Spleen (tissue), 11 donors: Measurements from ENCODE around the gene PTBP3. TPM values are rescaled to one million over a fixed set of nuclear protein-coding genes. Genes with fewer than 3 reads are reported as not detected.
"Not testable (repeated sequence)": the region's sequence is repeated elsewhere in the genome, so short reads cannot be mapped to it uniquely, and the experiment has no call there.

Experiments
- DNase-seq: peaks from one replicate; pipeline ENCODE4 v3.0.0-alpha.2; 2020
- H3K27ac ChIP-seq, 8 donors: fragments of 200-600 bp; sonication (generic) in 7 of 8; 1 replicate in 4 of 8; 2 replicates in 4 of 8; pipeline versions ENCODE4 v1.5.0 to v1.8.0; 2016 to 2021; ENCODE audit warnings: inconsistent platforms in 4 of 8, mild to moderate bottlenecking in 4 of 8, moderate library complexity in 1 of 8
- H3K27me3 ChIP-seq, 7 donors: fragments of 200-600 bp; sonication (generic) in 6 of 7; replicated peaks in 1 of 7; 1 replicate in 4 of 7; 2 replicates in 3 of 7; pipeline versions ENCODE4 v1.5.0 to v1.8.0; 2016 to 2021; ENCODE audit warnings: inconsistent platforms in 3 of 7, mild to moderate bottlenecking in 1 of 7
- H3K36me3 ChIP-seq, 6 donors: fragments of 200-600 bp; sonication (generic) in 5 of 6; 1 replicate in 4 of 6; 2 replicates in 2 of 6; pipeline versions ENCODE4 v1.5.0 to v1.8.0; 2016 to 2021; ENCODE audit warnings: inconsistent platforms in 2 of 6
- H3K4me1 ChIP-seq, 6 donors: fragments of 200-600 bp; sonication (generic) in 5 of 6; 1 replicate in 3 of 6; 2 replicates in 3 of 6; pipeline versions ENCODE4 v1.5.0 to v1.8.0; 2016 to 2021; ENCODE audit warnings: inconsistent platforms in 3 of 6
- H3K4me3 ChIP-seq, 8 donors: fragments of 200-600 bp; sonication (generic) in 7 of 8; 1 replicate in 4 of 8; 2 replicates in 4 of 8; pipeline versions ENCODE4 v1.5.0 to v1.8.0; 2016 to 2021; ENCODE audit warnings: inconsistent platforms in 4 of 8, mild to moderate bottlenecking in 4 of 8, moderate library complexity in 2 of 8
- H3K9me3 ChIP-seq, 8 donors: fragments of 200-600 bp; sonication (generic) in 7 of 8; 1 replicate in 4 of 8; 2 replicates in 4 of 8; pipeline versions ENCODE4 v1.5.0 to v1.8.0; 2016 to 2021; ENCODE audit warnings: inconsistent platforms in 4 of 8
- CTCF ChIP-seq, 11 experiments: fragments of 200-600 bp in 7 of 11; fragments of 450-650 bp in 4 of 11; sonication (generic) in 4 of 11; IDR thresholded peaks in 8 of 11; conservative IDR thresholded peaks in 3 of 11; 1 replicate in 7 of 11; 2 replicates in 4 of 11; pipeline versions ENCODE4 v1.4.0 to v1.8.0; 2016 to 2021; ENCODE audit warnings: antibody characterized with exemption in 11 of 11, inconsistent platforms in 4 of 11, mild to moderate bottlenecking in 1 of 11
- POLR2A ChIP-seq, 3 donors: fragments of 450-650 bp; IDR thresholded peaks; one replicate each; pipeline ENCODE4 v1.5.1; 2017; ENCODE audit warnings: antibody characterized with exemption in 3 of 3, mild to moderate bottlenecking in 1 of 3
- POLR2AphosphoS5 ChIP-seq, 3 donors: sonication (generic); formaldehyde crosslinking; IDR thresholded peaks; one replicate each; pipeline ENCODE4 v1.5.1; 2017; ENCODE audit warnings: antibody characterized with exemption in 3 of 3
- WGBS, 5 donors: extraction: QIAGEN DNeasy Blood & Tissue Kit in 3 of 5; methylation state at CpG; one replicate each; pipeline versions ENCODE4 v1.1.5 to v1.1.7; 2013 to 2018; 5-methylcytosine and 5-hydroxymethylcytosine counted together
- intact Hi-C: fragments of 100-400 bp; cut with DNase I; formaldehyde crosslinking; loops from one replicate; pipeline ENCODE4 v1.15.0; 2023; ENCODE audit warnings: low total_unique reads
- polyA plus RNA-seq, 3 donors: library from polyadenylated mRNA; stranded (reverse); fragments of 200-250 nt; gene quantifications; one replicate each; pipeline ENCODE4 v1.2.1, GENCODE V29; 2013
- total RNA-seq, 7 donors: library from RNA; depleted of rRNA in 3 of 7; stranded (reverse); fragments of >200 nt in 3 of 7; fragmentation: NEBNext Ultra II Directional in 4 of 7; extraction: Animal tissue kit (Norgen Biotek cat#: 25700) in 4 of 7; gene quantifications; one replicate each; pipeline versions ENCODE4 v1.1.0 to v1.2.1, GENCODE V29; 2016 to 2021
- donor health status: healthy with polysubstance abuse.
- donor health status: DM: no; HTN: no; CAD: no; lungs with moderate emphysema.
- donor health status: DM: no; HTN: no; CAD: no.
- donor health status: Bipolar disorder and iron deficiency.
- donor health status: healthy.
- donor health status: DM: no; HTN: no; CAD: no.
- donor health status: DM: yes; HTN: yes; CAD: no.

The PTBP3 gene
- total and polyA plus RNA-seq, 10 donors = 10.6 to 107 (median 85.6) TPM

GRCh38 chr9:112194969-112195431, 138.4 kb downstream of the PTBP3 start:
- 82 to 96% (median 89%) methylated on average over 4 of the region's 4 CpGs for WGBS, 5 donors
- no peaks in the 10 kb centered on the region for H3K9me3 ChIP-seq
- H3K36me3 ChIP-seq = no peaks in the 10 kb centered on the region
- TF ChIP-seq CTCF (IDR thresholded peaks at IDR 0.05 in 8 of 11, conservative IDR thresholded peaks at IDR 0.05 in 3 of 11) (no peak), POLR2A (IDR thresholded peaks at IDR 0.05) (no peak), POLR2AphosphoS5 (IDR thresholded peaks at IDR 0.05) (no peak)
- no peak overlapping the region for H3K4me3 ChIP-seq
- intact Hi-C loops = no loop called here
- no peaks in the 10 kb centered on the region for H3K27me3 ChIP-seq
- H3K4me1 ChIP-seq = no peaks in the 10 kb centered on the region
- H3K27ac ChIP-seq = no peak overlapping the region
- no peak for DNase-seq

DNA sequence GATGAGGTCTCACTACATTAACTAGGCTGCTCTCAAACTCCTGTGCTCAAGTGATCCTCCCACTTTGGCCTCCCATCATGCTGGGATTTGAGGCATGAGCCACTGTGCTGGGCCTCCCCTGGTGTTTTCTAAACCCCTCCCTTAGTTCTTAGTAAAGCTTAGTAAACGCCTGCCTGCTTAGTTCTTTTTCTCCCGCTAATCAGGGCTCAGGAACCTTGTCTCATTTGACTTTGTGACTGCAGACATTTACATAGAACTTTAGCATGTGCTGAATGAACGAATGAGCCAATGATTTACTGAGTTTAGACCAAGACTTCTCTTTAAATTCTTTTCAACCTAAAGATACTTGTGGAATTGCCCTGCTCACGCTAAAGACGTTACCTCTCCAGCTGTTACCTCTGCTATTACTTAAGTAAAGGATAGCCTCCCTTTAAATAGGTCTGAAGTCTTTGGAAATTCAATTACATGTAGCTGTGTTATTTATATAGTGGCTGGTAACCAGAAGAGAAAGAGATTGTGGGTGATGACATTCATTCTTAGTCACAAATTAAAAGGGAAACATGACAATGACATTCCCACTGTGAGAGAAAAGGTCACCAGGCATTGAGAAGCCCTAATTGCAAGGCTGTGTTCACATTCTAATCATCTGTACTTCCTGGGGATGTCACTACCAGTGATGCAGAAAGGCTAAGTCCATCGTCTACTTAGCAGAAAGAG, 139.7 kb downstream of the PTBP3 start:
- H3K4me1 ChIP-seq = no peaks in the 10 kb centered on the region
- TF ChIP-seq POLR2A (IDR thresholded peaks at IDR 0.05) (no peak), CTCF (IDR thresholded peaks at IDR 0.05 in 8 of 11, conservative IDR thresholded peaks at IDR 0.05 in 3 of 11) (no peak), POLR2AphosphoS5 (IDR thresholded peaks at IDR 0.05) (no peak)
- no peaks in the 10 kb centered on the region for H3K27me3 ChIP-seq
- no peak for DNase-seq
- intact Hi-C loops = no loop called here
- H3K4me3 ChIP-seq = no peak overlapping the region
- 84 to 89% (median 88%) methylated on average over 6 of the region's 6 CpGs for WGBS, 5 donors
- no peaks in the 10 kb centered on the region for H3K9me3 ChIP-seq
- no peak overlapping the region for H3K27ac ChIP-seq
- no peaks in the 10 kb centered on the region for H3K36me3 ChIP-seq

DNA sequence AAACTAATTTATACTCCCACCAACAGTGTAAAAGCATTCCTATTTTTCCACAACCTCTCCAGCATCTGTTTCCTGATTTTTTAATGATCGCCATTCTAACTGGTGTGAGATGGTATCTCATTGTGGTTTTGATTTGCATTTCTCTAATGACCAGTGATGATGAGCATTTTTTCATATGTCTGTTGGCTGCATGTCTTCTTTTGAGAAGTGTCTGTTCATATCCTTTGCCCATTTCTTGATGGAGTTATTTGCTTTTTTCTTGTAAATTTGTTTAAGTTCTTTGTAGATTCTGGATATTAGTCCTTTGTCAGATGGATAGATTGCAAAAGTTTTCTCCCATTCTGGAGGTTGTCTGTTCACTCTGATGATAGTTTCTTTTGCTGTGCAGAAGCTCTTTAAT, 143.1 kb downstream of the PTBP3 start:
- H3K27me3 ChIP-seq = not testable (repeated sequence)

DNA sequence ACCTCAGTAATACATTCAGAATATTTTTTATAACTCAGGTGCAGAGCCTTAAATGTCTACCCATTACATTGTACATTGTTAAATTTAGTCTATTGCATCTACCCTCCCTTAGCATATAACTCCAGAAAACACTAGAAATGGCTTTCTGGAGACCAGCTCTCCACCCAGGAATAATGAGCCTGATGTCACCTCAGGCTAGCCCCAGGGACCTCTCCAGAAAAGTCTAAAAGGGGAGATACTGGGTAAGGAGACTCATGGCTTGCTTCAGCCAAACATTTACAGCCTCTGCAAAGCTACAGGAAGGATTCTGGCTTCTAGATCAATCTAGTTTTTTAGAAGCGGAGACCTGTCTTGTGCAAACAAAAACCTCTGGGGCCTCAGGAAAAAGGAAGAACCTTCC, 144.5 kb downstream of the PTBP3 start:
- intact Hi-C loops = no loop called here
- no peak for DNase-seq
- WGBS, 5 donors = 64 to 91% (median 81%) methylated on average over 1 of the region's 1 CpG
- TF ChIP-seq POLR2AphosphoS5 (IDR thresholded peaks at IDR 0.05) (no peak), POLR2A (IDR thresholded peaks at IDR 0.05) (no peak), CTCF (IDR thresholded peaks at IDR 0.05 in 8 of 11, conservative IDR thresholded peaks at IDR 0.05 in 3 of 11) (no peak)
- Histone ChIP-seq H3K27me3 (no peaks in the 10 kb centered on the region), H3K4me1 (no peaks in the 10 kb centered on the region), H3K36me3 (no peaks in the 10 kb centered on the region), H3K27ac (no peak overlapping the region), H3K4me3 (no peak overlapping the region), H3K9me3 (no peaks in the 10 kb centered on the region)

More for the DNA sequence above, 143.1 kb downstream of the PTBP3 start:
- WGBS, 5 donors = 89 to 98% (median 96%) methylated on average over 1 of the region's 1 CpG
- H3K9me3 ChIP-seq, H3K4me3 ChIP-seq, H3K36me3 ChIP-seq, H3K27ac ChIP-seq, DNase-seq, intact Hi-C loops, H3K4me1 ChIP-seq: not testable (repeated sequence)
